NCI-H187 treated with DMSO at 0.1 percent for 48 hours (cell line): ENCODE results near the gene NPHP1.
"Not testable (repeated sequence)": the region's sequence is repeated elsewhere in the genome, so short reads cannot be mapped to it uniquely, and the experiment has no call there.

Experiments
- DNase-seq: peaks from one replicate; lab custom pipeline; 2025; lab: John Stamatoyannopoulos, UW

The NPHP1 gene

GRCh38 chr2:110103061-110103961 lies 101.5 kb downstream of the NPHP1 start:
- DNase-seq = no peak

- no peak for DNase-seq
Measured at GRCh38 chr2:110101901-110102803, 102.7 kb downstream of the NPHP1 start.

- no peak for DNase-seq
Measured at GRCh38 chr2:110101280-110101844, 103.5 kb downstream of the NPHP1 start.

GRCh38 chr2:110100880-110101279 lies 103.9 kb downstream of the NPHP1 start:
- DNase-seq = not testable (repeated sequence)

GRCh38 chr2:110100480-110100879 lies 104.3 kb downstream of the NPHP1 start:
- no peak for DNase-seq

GRCh38 chr2:110099471-110100225 lies 105.2 kb downstream of the NPHP1 start:
- DNase-seq = no peak

- DNase-seq = no peak
Measured at GRCh38 chr2:110099038-110099425, 105.8 kb downstream of the NPHP1 start.

- no peak for DNase-seq
Measured at GRCh38 chr2:110097506-110098220, 107.2 kb downstream of the NPHP1 start.

- no peak for DNase-seq
Measured at GRCh38 chr2:110095994-110096633, 108.7 kb downstream of the NPHP1 start.

- DNase-seq = not testable (repeated sequence)
Measured at GRCh38 chr2:110094884-110095534, 109.8 kb downstream of the NPHP1 start.

- DNase-seq = not testable (repeated sequence)
Measured at GRCh38 chr2:110093924-110094323, 110.9 kb downstream of the NPHP1 start.

- DNase-seq = not testable (repeated sequence)
Measured at GRCh38 chr2:110090164-110090563, 114.6 kb downstream of the NPHP1 start.

- not testable (repeated sequence) for DNase-seq
Measured at GRCh38 chr2:110083757-110084156, 121.1 kb downstream of the NPHP1 start.

GRCh38 chr2:110083162-110083561 lies 121.7 kb downstream of the NPHP1 start:
- DNase-seq = not testable (repeated sequence)

GRCh38 chr2:110078104-110078503 lies 126.7 kb downstream of the NPHP1 start:
- DNase-seq = not testable (repeated sequence)

- DNase-seq = not testable (repeated sequence)
Measured at GRCh38 chr2:110075896-110076295, 128.9 kb downstream of the NPHP1 start.
